ENCODE data around the gene RASGRF2. TPM values are rescaled to one million over a fixed set of nuclear protein-coding genes. Genes with fewer than 3 reads are reported as not detected.

RASGRF2 gene
- total and polyA plus RNA-seq, 2 of the 13 experiments (the other 11 are each of a cell fraction or from before 2014, with no cell fraction given), result 23.6 to 29.0 TPM

DNA sequence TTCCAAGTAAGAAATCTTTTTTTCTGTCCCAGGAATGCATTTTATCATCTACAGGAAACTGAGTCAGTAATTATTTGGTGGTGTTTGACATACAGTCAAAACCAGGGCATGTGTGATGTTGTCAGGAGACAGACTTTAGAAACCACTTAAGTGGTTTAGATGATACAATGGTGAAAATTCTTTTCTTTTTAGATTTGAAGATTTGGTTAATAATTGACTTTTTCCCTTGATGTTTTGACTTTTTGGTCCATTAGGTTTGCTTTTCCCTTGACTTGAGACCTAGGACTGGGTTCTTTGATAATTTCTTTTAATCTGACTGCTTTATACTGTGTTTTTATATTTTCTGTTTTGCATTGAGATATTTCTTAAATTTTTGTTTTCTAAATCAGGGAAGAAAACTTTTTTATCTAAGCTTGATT is 85.2 kb downstream of the RASGRF2 start (continued):
- TF ChIP-seq PPARG (CRISPR knock-in tag; conservative IDR thresholded peaks at IDR 0.05) (0 out of 2 replicates have a peak, but pooled peaks have one; percentile 26), ZBTB42 (CRISPR knock-in tag; IDR thresholded peaks at IDR 0.05) (no peak), RARG (CRISPR knock-in tag; IDR thresholded peaks at IDR 0.05; ENCODE audit: low read depth) (no peak), ZSCAN29 (CRISPR knock-in tag; conservative IDR thresholded peaks at IDR 0.05) (no peak), HNRNPUL1 (IDR thresholded peaks at IDR 0.05; ENCODE audit: low read depth, low read length) (0 out of 2 replicates have a peak, but pooled peaks have one; percentile 29), ARNT2 (CRISPR knock-in tag; IDR thresholded peaks at IDR 0.05; ENCODE audit: low read depth) (no peak), ZNF251 (CRISPR knock-in tag; IDR thresholded peaks at IDR 0.05) (no peak), ZFAT (CRISPR knock-in tag; conservative IDR thresholded peaks at IDR 0.05) (no peak), EP300 (IDR thresholded peaks at IDR 0.05; ENCODE audit: low read depth in 2 of 2, low read length in 2 of 2) (peak in 1 of 2 experiments; percentile 89; a peak in 2 of 4 replicates), EP300 (CRISPR knock-in tag; IDR thresholded peaks at IDR 0.05; ENCODE audit: borderline replicate concordance) (no peak), ZNF749 (CRISPR knock-in tag; IDR thresholded peaks at IDR 0.05; ENCODE audit: borderline replicate concordance) (no peak), IRX3 (CRISPR knock-in tag; IDR thresholded peaks at IDR 0.05; ENCODE audit: borderline replicate concordance, low read depth) (no peak), TOPORS (CRISPR knock-in tag; IDR thresholded peaks at IDR 0.05) (no peak), NCOA2 (CRISPR knock-in tag; IDR thresholded peaks at IDR 0.05) (peak; percentile 67), ATF1 (CRISPR knock-in tag; IDR thresholded peaks at IDR 0.05) (peak; percentile 20; the same call in 1 of the 2 replicates), HNF4G (IDR thresholded peaks at IDR 0.05; ENCODE audit: borderline replicate concordance, low read depth, low read length) (peak; percentile 66; the same call in 1 of the 2 replicates), HNF4G (CRISPR knock-in tag; IDR thresholded peaks at IDR 0.05; ENCODE audit: borderline replicate concordance, low read depth) (no peak), PCBP1 (IDR thresholded peaks at IDR 0.05; ENCODE audit: borderline replicate concordance, low read depth, low read length) (no peak), HDAC1 (CRISPR knock-in tag; IDR thresholded peaks at IDR 0.05) (peak; percentile 45; the same call in 1 of the 2 replicates), SSRP1 (CRISPR knock-in tag; IDR thresholded peaks at IDR 0.05) (no peak), ZNF230 (CRISPR knock-in tag; IDR thresholded peaks at IDR 0.05) (no peak), SCMH1 (CRISPR knock-in tag; IDR thresholded peaks at IDR 0.05; ENCODE audit: borderline replicate concordance) (no peak), HMG20A (CRISPR knock-in tag; IDR thresholded peaks at IDR 0.05; ENCODE audit: borderline replicate concordance) (peak; percentile 64; the same call in 1 of the 2 replicates), LCORL (IDR thresholded peaks at IDR 0.05) (0 out of 2 replicates have a peak, but pooled peaks have one; percentile 37), LCORL (CRISPR knock-in tag; IDR thresholded peaks at IDR 0.05) (no peak), ZNF362 (CRISPR knock-in tag; IDR thresholded peaks at IDR 0.05; ENCODE audit: borderline replicate concordance) (peak; percentile 17; the same call in 1 of the 2 replicates), PHF5A (CRISPR knock-in tag; IDR thresholded peaks at IDR 0.05; ENCODE audit: low read depth, unreplicated experiment) (peak; percentile 60), PAWR (CRISPR knock-in tag; IDR thresholded peaks at IDR 0.05; ENCODE audit: borderline replicate concordance) (no peak)
- TF ChIP-seq, protein P1, sequence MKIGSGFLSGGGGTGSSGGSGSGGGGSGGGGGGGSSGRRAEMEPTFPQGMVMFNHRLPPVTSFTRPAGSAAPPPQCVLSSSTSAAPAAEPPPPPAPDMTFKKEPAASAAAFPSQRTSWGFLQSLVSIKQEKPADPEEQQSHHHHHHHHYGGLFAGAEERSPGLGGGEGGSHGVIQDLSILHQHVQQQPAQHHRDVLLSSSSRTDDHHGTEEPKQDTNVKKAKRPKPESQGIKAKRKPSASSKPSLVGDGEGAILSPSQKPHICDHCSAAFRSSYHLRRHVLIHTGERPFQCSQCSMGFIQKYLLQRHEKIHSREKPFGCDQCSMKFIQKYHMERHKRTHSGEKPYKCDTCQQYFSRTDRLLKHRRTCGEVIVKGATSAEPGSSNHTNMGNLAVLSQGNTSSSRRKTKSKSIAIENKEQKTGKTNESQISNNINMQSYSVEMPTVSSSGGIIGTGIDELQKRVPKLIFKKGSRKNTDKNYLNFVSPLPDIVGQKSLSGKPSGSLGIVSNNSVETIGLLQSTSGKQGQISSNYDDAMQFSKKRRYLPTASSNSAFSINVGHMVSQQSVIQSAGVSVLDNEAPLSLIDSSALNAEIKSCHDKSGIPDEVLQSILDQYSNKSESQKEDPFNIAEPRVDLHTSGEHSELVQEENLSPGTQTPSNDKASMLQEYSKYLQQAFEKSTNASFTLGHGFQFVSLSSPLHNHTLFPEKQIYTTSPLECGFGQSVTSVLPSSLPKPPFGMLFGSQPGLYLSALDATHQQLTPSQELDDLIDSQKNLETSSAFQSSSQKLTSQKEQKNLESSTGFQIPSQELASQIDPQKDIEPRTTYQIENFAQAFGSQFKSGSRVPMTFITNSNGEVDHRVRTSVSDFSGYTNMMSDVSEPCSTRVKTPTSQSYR (CRISPR knock-in tag; IDR thresholded peaks at IDR 0.05; ENCODE audit: borderline replicate concordance), result no peak

Data from HepG2 (cell line).